ENCODE results near the gene FAM120B.

GRCh38 chr6:170284126-170284773, 22.3 kb upstream of the FAM120B start:
- TF ChIP-seq EP300 (IDR thresholded peaks at IDR 0.05): no peak
- TF ChIP-seq CTCF (IDR thresholded peaks at IDR 0.05): no peak
- TF ChIP-seq POLR2A (IDR thresholded peaks at IDR 0.05): no peak
- TF ChIP-seq POLR2AphosphoS5 (IDR thresholded peaks at IDR 0.05): no peak

Measured in gastroesophageal sphincter (tissue), 3 donors.